AG10803 (cell line): ENCODE results near the gene TECTA.

Source experiments
- DNase-seq: peaks from one replicate; pipeline ENCODE4 v3.0.0; 2010; ENCODE audit warnings: low read depth
- H3K4me3 ChIP-seq: 2 replicates; pipeline ENCODE4 v1.5.1; 2011; ENCODE audit warnings: mild to moderate bottlenecking, low read length, control low read depth
- TF ChIP-seq, protein P1 (sequence below): conservative IDR thresholded peaks from 2 replicates; pipeline ENCODE4 v1.5.1; 2011; ENCODE audit warnings: mild to moderate bottlenecking, low read length, control low read depth, inconsistent platforms

The TECTA gene

GRCh38 chr11:121212536-121213361 is 111.7 kb downstream of the TECTA start:
- no peak for DNase-seq
- TF ChIP-seq, protein P1, sequence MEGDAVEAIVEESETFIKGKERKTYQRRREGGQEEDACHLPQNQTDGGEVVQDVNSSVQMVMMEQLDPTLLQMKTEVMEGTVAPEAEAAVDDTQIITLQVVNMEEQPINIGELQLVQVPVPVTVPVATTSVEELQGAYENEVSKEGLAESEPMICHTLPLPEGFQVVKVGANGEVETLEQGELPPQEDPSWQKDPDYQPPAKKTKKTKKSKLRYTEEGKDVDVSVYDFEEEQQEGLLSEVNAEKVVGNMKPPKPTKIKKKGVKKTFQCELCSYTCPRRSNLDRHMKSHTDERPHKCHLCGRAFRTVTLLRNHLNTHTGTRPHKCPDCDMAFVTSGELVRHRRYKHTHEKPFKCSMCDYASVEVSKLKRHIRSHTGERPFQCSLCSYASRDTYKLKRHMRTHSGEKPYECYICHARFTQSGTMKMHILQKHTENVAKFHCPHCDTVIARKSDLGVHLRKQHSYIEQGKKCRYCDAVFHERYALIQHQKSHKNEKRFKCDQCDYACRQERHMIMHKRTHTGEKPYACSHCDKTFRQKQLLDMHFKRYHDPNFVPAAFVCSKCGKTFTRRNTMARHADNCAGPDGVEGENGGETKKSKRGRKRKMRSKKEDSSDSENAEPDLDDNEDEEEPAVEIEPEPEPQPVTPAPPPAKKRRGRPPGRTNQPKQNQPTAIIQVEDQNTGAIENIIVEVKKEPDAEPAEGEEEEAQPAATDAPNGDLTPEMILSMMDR, result no peak

DNA sequence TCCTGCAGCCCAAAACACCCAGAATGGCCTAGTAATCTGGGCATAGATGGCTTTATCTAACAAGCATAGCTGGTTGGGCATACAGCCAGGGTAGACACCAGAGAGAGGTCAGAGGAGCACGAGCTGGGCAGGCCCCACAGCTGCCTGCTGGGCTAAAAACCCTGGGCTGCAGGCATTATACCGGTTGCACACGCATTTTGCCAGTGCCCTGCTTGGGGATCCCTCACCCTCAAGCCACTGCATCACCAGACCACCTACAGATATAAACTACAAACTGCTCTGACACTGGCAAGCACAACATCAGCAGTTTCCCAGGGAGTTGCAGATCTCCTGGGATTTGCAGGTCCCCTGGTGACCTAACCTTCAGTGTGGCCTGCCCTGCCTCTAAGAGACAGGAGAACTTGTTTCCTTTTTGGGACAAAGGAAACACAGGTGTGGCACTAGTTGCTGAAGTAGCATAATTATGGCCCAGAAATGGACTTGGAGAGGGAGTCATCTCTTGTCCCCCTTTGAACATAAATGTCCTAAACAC is 112.4 kb downstream of the TECTA start:
- TF ChIP-seq, protein P1, result no peak
- H3K4me3 ChIP-seq, result no peak overlapping the region
- DNase-seq, result no peak

More at GRCh38 chr11:121212536-121213361, 111.7 kb downstream of the TECTA start:
- H3K4me3 ChIP-seq, result no peak overlapping the region

GRCh38 chr11:121214861-121215260 is 113.8 kb downstream of the TECTA start:
- no peak for DNase-seq
- no peak overlapping the region for H3K4me3 ChIP-seq
- TF ChIP-seq, protein P1, result no peak

GRCh38 chr11:121221496-121222200 is 120.6 kb downstream of the TECTA start:
- TF ChIP-seq, protein P1, result no peak
- H3K4me3 ChIP-seq, result no peak overlapping the region
- no peak for DNase-seq

DNA sequence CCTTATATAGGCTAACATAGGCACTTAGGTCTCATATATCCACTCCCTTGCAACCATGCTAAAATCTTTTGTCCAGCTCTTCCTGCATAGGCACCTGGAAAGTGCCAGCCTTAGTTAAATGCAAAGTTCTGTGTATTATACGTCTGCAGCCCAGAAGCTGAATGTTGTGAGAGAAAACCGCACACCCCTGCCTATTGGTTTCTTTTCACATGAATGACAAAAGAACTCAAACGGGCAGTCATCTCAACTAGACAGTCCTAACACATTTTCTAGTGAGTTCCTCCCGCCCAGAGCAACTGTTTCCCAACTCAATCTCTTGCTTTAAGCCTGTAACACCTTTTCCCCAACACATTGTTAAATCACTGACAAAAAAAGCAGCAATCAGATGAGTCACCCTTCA is 122.1 kb downstream of the TECTA start:
- no peak overlapping the region for H3K4me3 ChIP-seq
- no peak for DNase-seq
- TF ChIP-seq, protein P1, result no peak

- no peak overlapping the region for H3K4me3 ChIP-seq
- TF ChIP-seq, protein P1, result no peak
- DNase-seq, result no peak
These were observed 124.3 kb downstream of the TECTA start for GRCh38 chr11:121225382-121225781.
